Measurements from ENCODE around the gene PABPN1. TPM values are rescaled to one million over a fixed set of nuclear protein-coding genes. Genes with fewer than 3 reads are reported as not detected.

The PABPN1 gene
- total RNA-seq, 3 donors from 2014 or later (not counting 1 experiment from before 2014, with no cell fraction given): 226 to 261 (median 238) TPM

DNA sequence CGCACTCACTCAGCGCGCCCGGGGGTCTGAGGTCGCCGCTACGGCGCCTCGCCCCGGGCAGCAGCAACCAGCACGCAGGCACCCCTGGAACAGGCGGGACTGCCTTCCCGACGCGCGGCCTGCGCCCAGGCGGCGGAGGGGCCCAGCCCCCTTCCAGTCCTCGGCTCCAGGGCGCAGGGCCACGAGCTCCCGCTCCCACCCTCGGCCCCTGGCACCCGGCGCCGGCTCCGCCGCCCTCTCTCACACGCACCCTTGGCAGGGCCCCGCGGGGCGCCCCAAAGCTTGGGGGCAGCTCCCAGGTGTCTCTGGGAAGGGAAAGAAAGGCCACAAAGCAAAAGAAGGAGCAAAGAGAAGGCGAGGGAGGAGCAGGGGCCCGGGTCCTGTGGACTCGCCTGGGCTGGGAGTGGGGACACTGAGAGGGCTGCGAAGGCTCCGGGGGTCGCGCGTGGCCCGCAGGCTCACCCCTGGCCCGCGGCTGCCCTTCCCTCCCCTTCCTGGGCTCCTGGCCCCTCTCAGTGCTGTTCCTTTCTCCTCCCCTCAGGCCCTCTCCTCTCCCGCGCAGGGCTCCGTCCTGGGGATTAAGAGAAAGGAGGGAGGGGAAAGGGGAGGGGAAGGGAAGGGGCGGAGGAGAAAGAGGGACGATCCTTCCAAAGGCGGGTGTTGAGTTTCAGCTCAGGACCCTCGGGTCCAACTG is 44.6 kb downstream of the PABPN1 start:
- WGBS (ENCODE audit: insufficient coverage): 8% methylated on average over 46 of the region's 51 CpGs
- intact Hi-C loops (cut with micrococcal nuclease): no loop called here

DNA sequence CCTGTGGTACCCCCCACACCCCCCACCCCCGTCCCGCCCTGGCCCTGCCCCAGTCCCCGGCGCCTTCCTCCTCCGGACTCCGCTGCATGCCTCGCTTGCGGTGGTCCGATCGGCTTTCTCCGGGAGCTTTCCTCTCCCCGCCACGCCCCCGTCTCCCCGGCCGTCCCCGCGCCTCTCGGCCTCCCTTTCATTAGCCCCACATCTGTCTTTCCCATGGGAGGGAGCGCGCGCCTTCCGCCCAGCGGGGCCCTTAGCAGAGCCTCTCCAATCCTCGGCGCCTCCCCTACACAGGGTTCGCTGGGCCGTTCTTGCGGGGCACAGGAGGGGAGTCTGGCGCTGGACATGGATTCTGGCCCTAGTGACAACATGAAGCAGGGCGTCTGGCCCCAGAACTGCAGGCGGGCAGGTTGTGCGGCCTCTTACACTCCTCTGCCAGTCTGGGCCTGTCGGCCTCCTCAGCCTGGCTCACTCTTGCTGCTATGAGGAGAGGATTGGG is 45.2 kb downstream of the PABPN1 start:
- H3K9me3 ChIP-seq (ENCODE audit: control insufficient read depth, insufficient read depth, low read length): no peaks in the 10 kb centered on the region
- H3K4me3 ChIP-seq (ENCODE audit: low read length): no peak overlapping the region
- H3K4me1 Mint-ChIP-seq: no peaks in the 10 kb centered on the region
- DNase-seq: no peak
- no peak overlapping the region for H3K27ac ChIP-seq (ENCODE audit: low read length)
- TF ChIP-seq, protein P1, sequence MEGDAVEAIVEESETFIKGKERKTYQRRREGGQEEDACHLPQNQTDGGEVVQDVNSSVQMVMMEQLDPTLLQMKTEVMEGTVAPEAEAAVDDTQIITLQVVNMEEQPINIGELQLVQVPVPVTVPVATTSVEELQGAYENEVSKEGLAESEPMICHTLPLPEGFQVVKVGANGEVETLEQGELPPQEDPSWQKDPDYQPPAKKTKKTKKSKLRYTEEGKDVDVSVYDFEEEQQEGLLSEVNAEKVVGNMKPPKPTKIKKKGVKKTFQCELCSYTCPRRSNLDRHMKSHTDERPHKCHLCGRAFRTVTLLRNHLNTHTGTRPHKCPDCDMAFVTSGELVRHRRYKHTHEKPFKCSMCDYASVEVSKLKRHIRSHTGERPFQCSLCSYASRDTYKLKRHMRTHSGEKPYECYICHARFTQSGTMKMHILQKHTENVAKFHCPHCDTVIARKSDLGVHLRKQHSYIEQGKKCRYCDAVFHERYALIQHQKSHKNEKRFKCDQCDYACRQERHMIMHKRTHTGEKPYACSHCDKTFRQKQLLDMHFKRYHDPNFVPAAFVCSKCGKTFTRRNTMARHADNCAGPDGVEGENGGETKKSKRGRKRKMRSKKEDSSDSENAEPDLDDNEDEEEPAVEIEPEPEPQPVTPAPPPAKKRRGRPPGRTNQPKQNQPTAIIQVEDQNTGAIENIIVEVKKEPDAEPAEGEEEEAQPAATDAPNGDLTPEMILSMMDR (IDR thresholded peaks at IDR 0.05): no peak
- no peak for ATAC-seq
- H3K4me1 ChIP-seq (ENCODE audit: control insufficient read depth, insufficient read depth, low read length): no peaks in the 10 kb centered on the region
- 75% methylated on average over 34 of the region's 34 CpGs for WGBS (ENCODE audit: insufficient coverage)
- no peaks in the 10 kb centered on the region for H3K9me3 Mint-ChIP-seq
- H3K36me3 ChIP-seq (ENCODE audit: control insufficient read depth, insufficient read depth, low read length): no peaks in the 10 kb centered on the region
- intact Hi-C loops (cut with micrococcal nuclease): no loop called here
- peaks cover 29 to 36% of the 10 kb centered on the region in 2 donors for H3K27me3 Mint-ChIP-seq (ENCODE audit: low read depth in 2 of 2)
- no peak overlapping the region for H3K27ac Mint-ChIP-seq
- H3K4me3 Mint-ChIP-seq: no peak overlapping the region
- no peaks in the 10 kb centered on the region for H3K36me3 Mint-ChIP-seq
- peaks cover 5% of the 10 kb centered on the region for H3K27me3 ChIP-seq (ENCODE audit: control insufficient read depth, insufficient read depth, low read length)

More for the DNA sequence above, 44.6 kb downstream of the PABPN1 start:
- Mint-ChIP-seq H3K4me1 (no peaks in the 10 kb centered on the region), H3K27ac (no peak overlapping the region), H3K9me3 (no peaks in the 10 kb centered on the region), H3K36me3 (no peaks in the 10 kb centered on the region), H3K27me3 (ENCODE audit: low read depth in 2 of 2) (peaks cover 31 to 32% of the 10 kb centered on the region in 2 donors), H3K4me3 (no peak overlapping the region)
- no peak for ATAC-seq
- Histone ChIP-seq H3K4me1 (ENCODE audit: control insufficient read depth, insufficient read depth, low read length) (no peaks in the 10 kb centered on the region), H3K36me3 (ENCODE audit: control insufficient read depth, insufficient read depth, low read length) (no peaks in the 10 kb centered on the region), H3K9me3 (ENCODE audit: control insufficient read depth, insufficient read depth, low read length) (no peaks in the 10 kb centered on the region), H3K4me3 (ENCODE audit: low read length) (no peak overlapping the region), H3K27ac (ENCODE audit: low read length) (no peak overlapping the region), H3K27me3 (ENCODE audit: control insufficient read depth, insufficient read depth, low read length) (peaks cover 5% of the 10 kb centered on the region)
- TF ChIP-seq, protein P1 (IDR thresholded peaks at IDR 0.05): no peak
- DNase-seq: no peak

DNA sequence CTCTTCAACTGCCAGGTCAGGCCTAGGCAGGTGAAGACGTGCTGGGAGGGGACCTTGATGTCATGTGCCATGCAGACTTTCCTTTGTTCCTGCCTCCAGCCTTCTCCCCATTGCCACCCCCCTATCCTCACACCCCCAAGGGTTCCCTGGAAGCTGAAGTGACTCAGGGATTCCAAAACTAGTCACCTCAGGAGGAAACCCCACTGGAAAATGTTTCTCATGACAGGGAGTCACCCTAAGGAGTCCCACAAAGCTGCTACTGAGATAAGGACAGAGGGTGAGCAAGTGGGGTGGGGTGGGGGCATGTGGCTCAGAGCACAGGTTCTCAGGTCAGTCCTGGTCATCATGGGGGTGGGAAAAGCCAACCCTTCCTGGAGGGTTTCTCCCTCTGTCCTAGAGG is 49.0 kb downstream of the PABPN1 start:
- TF ChIP-seq, protein P1 (IDR thresholded peaks at IDR 0.05): no peak

More for the DNA sequence above, 49.0 kb downstream of the PABPN1 start:
- intact Hi-C loops (cut with micrococcal nuclease): no loop called here
- Histone ChIP-seq H3K36me3 (ENCODE audit: control insufficient read depth, insufficient read depth, low read length) (no peaks in the 10 kb centered on the region), H3K4me3 (ENCODE audit: low read length) (no peak overlapping the region), H3K27ac (ENCODE audit: low read length) (no peak overlapping the region), H3K9me3 (ENCODE audit: control insufficient read depth, insufficient read depth, low read length) (no peaks in the 10 kb centered on the region), H3K27me3 (ENCODE audit: control insufficient read depth, insufficient read depth, low read length) (no peaks in the 10 kb centered on the region), H3K4me1 (ENCODE audit: control insufficient read depth, insufficient read depth, low read length) (no peaks in the 10 kb centered on the region)
- H3K36me3 Mint-ChIP-seq: no peaks in the 10 kb centered on the region
- H3K4me1 Mint-ChIP-seq: no peaks in the 10 kb centered on the region
- DNase-seq (no peak), ATAC-seq (no peak)
- WGBS (ENCODE audit: insufficient coverage): 69% methylated on average over 1 of the region's 1 CpG
- H3K9me3 Mint-ChIP-seq: no peaks in the 10 kb centered on the region
- no peak overlapping the region for H3K4me3 Mint-ChIP-seq
- no peak overlapping the region for H3K27ac Mint-ChIP-seq
- peaks cover 22 to 28% of the 10 kb centered on the region in 2 donors for H3K27me3 Mint-ChIP-seq (ENCODE audit: low read depth in 2 of 2)
